ENCODE measurements around the gene OBP2B.

DNA sequence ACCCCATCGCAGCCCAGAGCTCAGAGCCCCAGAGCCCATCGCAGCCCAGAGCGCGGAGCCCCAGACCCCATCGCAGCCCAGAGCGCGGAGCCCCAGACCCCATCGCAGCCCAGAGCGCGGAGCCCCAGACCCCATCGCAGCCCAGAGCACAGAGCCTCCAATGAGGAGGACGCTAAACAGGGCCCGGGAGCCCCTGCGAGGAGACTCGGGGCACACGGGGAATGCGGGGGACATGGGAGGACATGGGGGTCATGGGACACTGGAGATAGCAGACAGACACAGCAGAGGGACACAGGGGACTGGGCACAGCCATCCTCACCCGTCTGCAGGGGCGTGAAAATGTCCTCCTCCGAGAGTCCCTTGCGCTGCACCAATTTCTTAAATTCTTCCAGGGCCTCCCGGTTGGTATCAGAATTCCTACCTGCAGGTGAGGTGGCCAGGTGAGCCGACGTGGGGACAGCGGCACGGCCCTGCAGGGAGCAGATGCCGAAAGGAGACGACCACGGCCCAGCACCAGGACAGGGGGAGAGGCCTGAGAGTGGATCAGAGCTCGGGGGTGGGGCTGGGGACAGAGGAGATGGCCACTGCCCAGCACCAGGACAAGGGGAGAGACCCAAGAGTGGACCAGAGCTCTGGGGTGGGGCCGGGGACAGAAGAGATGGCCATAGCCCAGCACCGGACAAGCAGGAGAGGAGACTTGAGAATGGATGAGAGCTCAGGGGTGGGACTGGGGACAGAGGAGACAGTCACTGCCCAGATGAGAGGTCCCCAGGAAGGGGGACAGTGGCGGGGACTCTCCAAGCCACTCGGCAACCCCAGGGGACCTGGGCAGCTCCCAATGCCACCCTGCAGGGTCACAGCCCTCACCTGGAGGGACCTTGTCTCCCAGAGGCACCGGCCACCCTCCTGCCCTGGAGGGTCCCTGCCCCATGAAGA, 2.8 kb downstream of the OBP2B start:
- no peak for TF ChIP-seq EZH2 (IDR thresholded peaks at IDR 0.05; ENCODE audit: low read length, missing control alignments)
- TF ChIP-seq, protein P1, sequence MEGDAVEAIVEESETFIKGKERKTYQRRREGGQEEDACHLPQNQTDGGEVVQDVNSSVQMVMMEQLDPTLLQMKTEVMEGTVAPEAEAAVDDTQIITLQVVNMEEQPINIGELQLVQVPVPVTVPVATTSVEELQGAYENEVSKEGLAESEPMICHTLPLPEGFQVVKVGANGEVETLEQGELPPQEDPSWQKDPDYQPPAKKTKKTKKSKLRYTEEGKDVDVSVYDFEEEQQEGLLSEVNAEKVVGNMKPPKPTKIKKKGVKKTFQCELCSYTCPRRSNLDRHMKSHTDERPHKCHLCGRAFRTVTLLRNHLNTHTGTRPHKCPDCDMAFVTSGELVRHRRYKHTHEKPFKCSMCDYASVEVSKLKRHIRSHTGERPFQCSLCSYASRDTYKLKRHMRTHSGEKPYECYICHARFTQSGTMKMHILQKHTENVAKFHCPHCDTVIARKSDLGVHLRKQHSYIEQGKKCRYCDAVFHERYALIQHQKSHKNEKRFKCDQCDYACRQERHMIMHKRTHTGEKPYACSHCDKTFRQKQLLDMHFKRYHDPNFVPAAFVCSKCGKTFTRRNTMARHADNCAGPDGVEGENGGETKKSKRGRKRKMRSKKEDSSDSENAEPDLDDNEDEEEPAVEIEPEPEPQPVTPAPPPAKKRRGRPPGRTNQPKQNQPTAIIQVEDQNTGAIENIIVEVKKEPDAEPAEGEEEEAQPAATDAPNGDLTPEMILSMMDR (conservative IDR thresholded peaks at IDR 0.05 in 1 of 2, IDR thresholded peaks at IDR 0.05 in 1 of 2; ENCODE audit: low read depth in 1 of 2, low read length in 2 of 2): no peak
